Activated T-helper 17 cell treated with anti-CD3 and anti-CD28 coated beads, Interleukin-2, amount 50 U/mL, for 72 hours (primary cell): ENCODE data around the gene DDA1. TPM values are rescaled to one million over a fixed set of nuclear protein-coding genes. Genes with fewer than 3 reads are reported as not detected.
A peak's percentile ranks its signal among the peaks of the same experiment; 100 is the strongest.

ENCODE experiments used
- ATAC-seq: fragments of 150-1000 bp; cut with Tn5 transposase; replicated peaks from 2 replicates; pipeline ENCODE4 v1.10.0; 2021; ENCODE audit warnings: mild to moderate bottlenecking, moderate library complexity
- H3K27ac Mint-ChIP-seq: one replicate; pipeline ENCODE4 v1.8.0; 2022; ENCODE audit warnings: mixed read lengths
- H3K27me3 Mint-ChIP-seq: one replicate; pipeline ENCODE4 v1.8.0; 2022; ENCODE audit warnings: mixed read lengths
- H3K36me3 Mint-ChIP-seq: one replicate; pipeline ENCODE4 v1.8.0; 2022; ENCODE audit warnings: low read depth, mild to moderate bottlenecking, mixed read lengths
- H3K4me1 Mint-ChIP-seq: one replicate; pipeline ENCODE4 v1.8.0; 2022; ENCODE audit warnings: mixed read lengths
- H3K4me3 Mint-ChIP-seq: one replicate; pipeline ENCODE4 v1.8.0; 2022; ENCODE audit warnings: mild to moderate bottlenecking, mixed read lengths
- H3K9me3 Mint-ChIP-seq: one replicate; pipeline ENCODE4 v1.8.0; 2022; ENCODE audit warnings: mixed read lengths
- total RNA-seq, 2 donors: library from RNA; stranded (reverse); gene quantifications; one replicate each; pipeline ENCODE4 v1.2.3, GENCODE V29; 2022

DDA1 gene
- total RNA-seq, 2 donors from 2014 or later = 27.8 to 45.8 TPM

DNA sequence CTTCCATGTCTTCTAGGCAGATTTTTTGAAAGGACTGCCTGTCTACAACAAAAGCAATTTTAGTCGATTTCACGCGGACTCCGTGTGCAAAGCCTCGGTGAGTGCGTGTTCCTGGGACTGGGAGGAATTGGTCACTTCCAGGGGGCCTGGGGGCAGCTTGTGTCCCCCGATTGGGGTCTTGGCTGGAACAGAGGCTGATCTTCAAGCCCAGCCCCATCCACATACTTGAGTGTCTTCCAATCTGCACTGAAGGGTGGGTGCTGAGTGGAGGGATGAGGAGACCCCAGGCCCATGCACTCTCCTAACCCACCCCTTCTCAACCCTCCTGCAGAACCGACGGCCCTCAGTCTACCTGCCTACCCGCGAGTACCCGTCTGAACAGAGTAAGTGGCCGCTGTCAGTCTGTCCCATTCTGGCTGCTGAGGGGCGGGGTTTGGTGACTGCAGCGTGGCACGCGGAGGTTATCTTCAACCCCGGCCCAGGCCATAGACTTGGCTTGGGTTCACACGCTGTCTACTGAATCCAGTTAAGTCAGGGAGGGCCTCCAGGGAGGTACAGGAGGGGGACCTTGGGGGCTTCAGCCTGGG is 4.7 kb downstream of the DDA1 start:
- H3K27me3 Mint-ChIP-seq = no peaks in the 10 kb centered on the region

DNA sequence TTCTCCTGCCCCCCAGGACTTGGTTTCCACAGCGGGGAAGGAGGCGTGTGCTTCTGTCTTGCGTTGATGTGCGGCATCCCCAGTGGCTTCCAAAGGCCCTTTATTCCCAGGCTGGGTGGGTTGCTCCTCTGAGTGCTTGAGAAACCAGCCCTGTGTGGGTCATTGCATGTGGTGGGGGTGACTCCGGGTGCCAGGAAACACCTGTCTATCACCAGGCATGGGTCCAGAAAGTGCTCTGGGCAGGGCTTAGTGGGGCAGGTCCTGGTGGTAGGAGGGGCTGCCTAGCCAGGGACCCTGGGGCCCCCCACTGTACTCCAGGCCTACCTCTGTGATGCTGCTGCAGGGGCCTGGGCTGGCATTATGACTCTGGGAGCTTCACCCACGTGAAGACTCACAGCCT is 9.6 kb downstream of the DDA1 start:
- no peak overlapping the region for H3K27ac Mint-ChIP-seq
- no peak overlapping the region for H3K4me3 Mint-ChIP-seq
- H3K4me1 Mint-ChIP-seq = peaks cover 5% of the 10 kb centered on the region
- no peaks in the 10 kb centered on the region for H3K27me3 Mint-ChIP-seq
- no peak for ATAC-seq
- H3K36me3 Mint-ChIP-seq = peaks cover 71% of the 10 kb centered on the region
- H3K9me3 Mint-ChIP-seq = no peaks in the 10 kb centered on the region

More for the DNA sequence above, 4.7 kb downstream of the DDA1 start:
- H3K9me3 Mint-ChIP-seq = no peaks in the 10 kb centered on the region
- H3K27ac Mint-ChIP-seq = no peak overlapping the region
- H3K36me3 Mint-ChIP-seq = peaks cover 65% of the 10 kb centered on the region
- H3K4me3 Mint-ChIP-seq = no peak overlapping the region
- ATAC-seq = no peak
- peaks cover 15% of the 10 kb centered on the region for H3K4me1 Mint-ChIP-seq

DNA sequence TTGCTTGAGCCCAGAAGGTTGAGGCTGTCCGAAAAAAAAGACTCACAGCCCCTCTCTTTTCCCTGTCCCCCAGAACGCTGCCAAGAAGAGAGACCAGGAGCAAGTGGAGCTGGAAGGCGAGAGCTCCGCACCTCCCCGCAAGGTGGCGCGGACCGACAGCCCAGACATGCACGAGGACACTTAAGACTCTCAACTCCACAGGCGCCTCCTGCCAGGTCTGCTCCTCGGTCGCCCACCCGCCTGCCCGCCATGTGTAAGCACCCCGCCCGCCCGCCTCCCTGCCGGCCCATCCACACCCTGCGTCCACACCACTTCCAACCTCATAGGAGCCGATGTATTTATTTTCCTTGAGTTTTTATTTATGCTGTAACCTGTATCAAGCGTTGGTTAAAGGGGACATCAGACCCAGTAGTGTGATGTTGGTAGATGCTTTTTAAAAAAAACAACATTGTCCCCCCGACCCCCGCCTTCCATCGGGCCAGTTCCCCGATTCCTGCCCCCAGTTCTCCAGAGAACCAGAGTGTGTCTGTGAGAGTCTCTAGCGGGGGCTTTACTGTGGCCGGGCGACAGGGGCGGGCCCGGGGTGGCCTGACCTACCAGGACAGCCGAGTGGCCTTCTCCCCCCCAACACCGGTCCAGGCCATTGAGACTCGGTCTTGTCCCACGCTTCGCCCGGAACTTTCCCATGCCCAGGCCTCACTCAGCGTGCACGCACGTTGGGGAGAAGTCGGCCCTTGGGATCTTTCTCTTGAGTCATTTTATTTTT is 10.3 kb downstream of the DDA1 start:
- H3K27me3 Mint-ChIP-seq = no peaks in the 10 kb centered on the region
- no peak overlapping the region for H3K4me3 Mint-ChIP-seq
- H3K27ac Mint-ChIP-seq = no peak overlapping the region
- peaks cover 5% of the 10 kb centered on the region for H3K4me1 Mint-ChIP-seq
- no peaks in the 10 kb centered on the region for H3K9me3 Mint-ChIP-seq
- ATAC-seq = no peak
- peaks cover 64% of the 10 kb centered on the region for H3K36me3 Mint-ChIP-seq

DNA sequence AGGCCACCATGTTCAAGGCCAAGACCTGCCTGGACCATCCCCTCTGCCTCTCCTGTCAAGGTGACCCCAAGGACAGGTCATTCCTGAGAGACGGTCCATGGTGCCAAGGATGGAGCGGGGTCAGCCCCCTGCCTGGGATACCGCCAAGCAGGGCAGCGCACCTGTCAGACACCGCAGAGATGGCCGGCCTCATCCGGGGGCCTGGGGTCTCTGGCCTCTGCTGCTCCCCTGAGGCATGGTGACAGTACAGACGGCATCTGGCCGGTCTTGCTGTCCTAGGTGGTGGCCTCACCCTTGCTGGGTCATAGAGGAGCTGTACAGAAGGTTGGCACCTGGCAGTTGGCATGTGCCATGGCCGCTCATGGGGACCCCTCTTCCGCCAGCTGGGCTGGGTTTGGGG is 11.1 kb downstream of the DDA1 start:
- ATAC-seq = no peak
- Mint-ChIP-seq H3K4me1 (peaks cover 5% of the 10 kb centered on the region), H3K9me3 (no peaks in the 10 kb centered on the region), H3K27ac (no peak overlapping the region), H3K4me3 (no peak overlapping the region), H3K27me3 (no peaks in the 10 kb centered on the region), H3K36me3 (peaks cover 61% of the 10 kb centered on the region)

DNA sequence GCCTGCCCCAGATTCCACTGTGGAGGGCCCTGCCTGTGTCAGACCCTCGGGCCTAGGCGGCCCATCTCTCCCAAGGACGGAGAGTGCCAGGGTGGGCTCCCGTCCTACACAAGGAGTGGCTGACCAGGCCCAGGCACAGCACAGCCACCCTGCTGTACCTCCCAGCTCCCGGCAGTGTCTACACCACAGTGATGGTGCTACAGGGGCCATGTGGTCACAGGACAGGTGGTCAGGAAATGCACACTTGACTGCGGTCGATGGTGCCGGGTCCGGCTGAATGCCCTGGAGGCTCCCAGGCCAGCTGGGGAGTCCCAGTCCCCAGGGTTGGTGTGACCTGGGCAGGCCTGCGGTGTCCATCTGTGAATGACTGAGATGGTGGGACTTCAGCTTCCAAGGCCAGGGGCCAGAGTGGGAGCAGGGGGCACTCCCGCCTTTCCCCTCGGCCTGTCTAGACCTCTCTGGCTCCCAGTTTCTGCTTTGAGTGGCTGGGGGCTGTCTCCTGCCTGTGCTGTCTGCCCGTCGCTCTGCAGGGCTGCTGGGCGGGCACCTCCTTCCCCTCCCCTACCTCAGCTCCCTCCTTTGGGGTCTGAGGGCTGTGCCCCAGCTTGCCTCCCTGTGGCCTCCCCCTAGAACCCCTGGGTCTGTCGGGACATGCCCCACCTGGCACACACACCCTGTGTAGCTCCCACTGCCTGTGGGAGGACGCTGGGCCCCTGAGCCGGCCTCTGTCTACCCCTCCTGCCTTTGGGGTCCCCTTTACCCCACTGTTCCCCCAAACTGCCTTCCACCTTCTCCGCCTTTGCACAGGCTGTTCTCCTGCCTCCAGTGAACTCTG is 12.5 kb downstream of the DDA1 start:
- no peak overlapping the region for H3K27ac Mint-ChIP-seq
- H3K9me3 Mint-ChIP-seq = no peaks in the 10 kb centered on the region
- H3K27me3 Mint-ChIP-seq = no peaks in the 10 kb centered on the region

DNA sequence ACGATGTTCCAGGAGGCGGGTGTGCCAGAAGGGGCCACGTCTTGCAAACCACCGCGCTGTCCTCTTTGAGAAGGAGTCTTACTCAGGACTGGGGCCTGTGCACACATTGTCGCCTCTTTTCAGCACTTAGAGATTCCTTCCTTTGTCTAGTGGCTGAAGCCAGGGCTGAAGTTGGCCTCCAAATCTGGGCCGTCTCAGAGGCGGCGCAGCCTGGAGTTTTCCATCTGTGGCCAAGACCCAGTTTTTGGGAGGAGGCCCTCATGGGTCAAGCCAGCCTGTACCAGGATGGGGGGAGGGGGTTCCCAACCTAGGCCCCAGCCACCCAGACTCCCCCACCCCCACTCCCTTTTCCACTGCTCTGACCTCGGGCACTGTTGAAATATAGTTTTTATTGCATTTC is 13.5 kb downstream of the DDA1 start:
- ATAC-seq = no peak
- Mint-ChIP-seq H3K27me3 (no peaks in the 10 kb centered on the region), H3K36me3 (peaks cover 36% of the 10 kb centered on the region), H3K9me3 (no peaks in the 10 kb centered on the region), H3K27ac (no peak overlapping the region), H3K4me3 (peak overlapping the region; percentile 12), H3K4me1 (peaks cover 5% of the 10 kb centered on the region)

More for the DNA sequence above, 12.5 kb downstream of the DDA1 start:
- peaks cover 46% of the 10 kb centered on the region for H3K36me3 Mint-ChIP-seq
- no peak for ATAC-seq
- H3K4me1 Mint-ChIP-seq = peaks cover 5% of the 10 kb centered on the region
- H3K4me3 Mint-ChIP-seq = no peak overlapping the region

DNA sequence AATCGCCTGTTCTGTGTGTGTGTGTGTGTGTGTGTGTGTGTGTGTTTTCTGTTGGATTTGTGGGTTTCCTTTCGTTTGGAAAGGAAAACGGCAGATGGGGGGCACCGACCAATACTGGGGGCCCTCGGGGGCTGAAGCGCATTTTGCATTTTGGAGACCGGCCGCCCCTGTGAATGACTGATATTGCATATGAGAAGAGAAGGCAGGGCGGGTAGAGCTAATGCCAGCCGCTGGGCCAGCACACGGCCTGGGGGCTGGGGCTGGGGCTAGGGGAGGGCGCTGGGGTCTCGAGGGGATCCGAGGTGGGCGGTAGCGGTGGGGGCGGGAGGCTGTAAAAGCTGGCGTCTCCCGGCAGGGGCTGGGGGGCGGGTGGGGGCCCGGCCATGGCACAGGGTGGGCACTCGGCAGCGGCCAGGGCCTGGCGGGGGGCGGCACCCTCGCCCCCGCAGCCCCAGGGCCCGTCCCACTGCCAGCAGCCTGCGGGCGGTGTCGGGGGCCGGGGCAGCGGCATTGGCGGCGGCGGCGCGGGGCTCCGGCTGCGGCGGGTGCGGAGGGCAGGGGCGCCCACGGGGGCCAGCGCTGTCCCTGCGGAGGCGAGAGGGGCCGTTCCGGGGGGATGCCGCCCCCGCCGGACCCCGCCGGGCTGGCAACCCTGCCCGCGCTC is 14.1 kb downstream of the DDA1 start:
- peak overlapping the region; percentile 12 for H3K4me3 Mint-ChIP-seq
- H3K36me3 Mint-ChIP-seq = peaks cover 35% of the 10 kb centered on the region
- H3K27me3 Mint-ChIP-seq = no peaks in the 10 kb centered on the region
- peaks cover 5% of the 10 kb centered on the region for H3K4me1 Mint-ChIP-seq
- ATAC-seq = no peak
- H3K27ac Mint-ChIP-seq = no peak overlapping the region
- no peaks in the 10 kb centered on the region for H3K9me3 Mint-ChIP-seq

DNA sequence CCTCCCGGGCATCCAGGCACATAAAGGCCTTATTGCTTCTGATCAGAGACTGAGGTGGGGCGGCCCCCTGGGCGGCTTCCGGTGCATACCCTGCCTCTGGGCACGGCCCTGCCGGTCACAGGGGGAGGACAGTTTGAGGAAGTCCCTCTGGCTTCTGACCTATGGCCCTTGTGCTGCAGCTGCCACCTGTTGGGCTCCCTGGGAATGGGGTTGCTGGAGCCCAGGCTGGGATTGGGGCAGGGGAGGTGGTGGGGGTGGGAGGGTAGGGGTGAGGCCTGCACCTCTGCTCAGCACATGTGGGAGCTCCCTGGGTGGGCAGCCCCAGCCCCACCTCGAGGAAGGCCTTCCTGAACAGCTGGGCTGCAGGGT is 14.6 kb downstream of the DDA1 start:
- H3K36me3 Mint-ChIP-seq = peaks cover 33% of the 10 kb centered on the region
- no peak overlapping the region for H3K27ac Mint-ChIP-seq
- H3K4me1 Mint-ChIP-seq = peaks cover 5% of the 10 kb centered on the region
- no peaks in the 10 kb centered on the region for H3K9me3 Mint-ChIP-seq
- H3K4me3 Mint-ChIP-seq = no peak overlapping the region
- H3K27me3 Mint-ChIP-seq = no peaks in the 10 kb centered on the region
- ATAC-seq = peak; percentile 19

DNA sequence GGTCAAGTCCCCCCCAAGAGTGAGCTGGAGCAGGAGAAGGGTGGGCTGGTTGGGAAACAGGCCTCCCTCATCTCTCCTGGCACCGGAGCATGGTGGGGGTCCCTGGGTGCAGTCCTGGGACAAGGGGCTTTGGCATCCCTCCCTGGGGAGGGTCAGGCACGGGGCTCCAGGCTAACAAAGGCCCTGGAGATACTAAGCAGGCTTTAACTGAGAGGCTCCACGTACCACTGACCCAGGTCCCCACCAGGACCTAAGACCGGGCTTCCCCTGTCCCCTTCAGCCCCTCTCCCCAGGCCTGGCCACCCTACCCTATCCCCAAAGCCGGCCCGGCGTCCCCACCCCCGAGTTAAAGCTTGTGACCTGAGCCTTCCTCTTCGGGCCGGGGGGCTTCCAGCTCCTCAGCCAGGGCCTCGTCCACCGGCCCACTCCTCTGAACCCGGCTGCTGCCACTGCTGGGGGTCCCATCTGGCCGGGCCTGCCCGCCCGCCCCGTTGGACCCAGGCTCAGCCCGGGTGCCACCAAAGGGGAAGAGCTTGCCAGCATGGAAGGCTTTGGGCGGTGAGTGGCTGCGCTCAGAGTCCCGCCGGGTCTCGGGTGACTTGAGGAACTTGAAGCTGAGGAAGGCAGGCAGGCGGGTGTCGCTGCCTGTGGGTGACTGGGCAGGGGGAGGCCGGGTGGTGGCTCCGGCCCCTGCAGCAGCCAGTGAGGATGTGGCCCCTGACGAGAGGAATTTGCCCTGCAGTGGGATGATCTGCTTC is 15.2 kb downstream of the DDA1 start:
- H3K27ac Mint-ChIP-seq = no peak overlapping the region
- no peaks in the 10 kb centered on the region for H3K27me3 Mint-ChIP-seq
- no peaks in the 10 kb centered on the region for H3K9me3 Mint-ChIP-seq

DNA sequence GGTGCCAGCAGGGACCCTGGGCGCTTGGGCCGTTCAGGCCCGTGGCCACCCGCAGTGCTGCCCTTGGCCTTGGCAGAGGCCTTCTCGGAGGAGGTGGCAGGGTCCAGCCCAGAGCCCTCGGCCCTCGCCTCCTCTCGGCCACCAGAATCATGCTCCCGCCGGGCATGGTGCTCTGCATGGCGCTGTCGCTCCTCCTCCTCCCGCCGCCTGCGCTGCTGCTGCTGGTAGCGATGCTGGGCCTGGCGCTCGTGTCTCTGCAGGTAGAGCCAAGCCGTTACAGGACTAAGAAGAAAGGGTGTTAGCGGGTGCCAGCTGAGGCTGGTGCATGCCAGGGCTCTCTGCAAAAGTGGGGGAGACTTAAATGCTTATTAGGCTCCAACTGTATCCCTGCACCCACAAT is 15.8 kb downstream of the DDA1 start:
- ATAC-seq = no peak
- no peak overlapping the region for H3K4me3 Mint-ChIP-seq
- H3K27ac Mint-ChIP-seq = no peak overlapping the region
- H3K9me3 Mint-ChIP-seq = no peaks in the 10 kb centered on the region
- peaks cover 5% of the 10 kb centered on the region for H3K4me1 Mint-ChIP-seq
- no peaks in the 10 kb centered on the region for H3K27me3 Mint-ChIP-seq
- peaks cover 21% of the 10 kb centered on the region for H3K36me3 Mint-ChIP-seq

More for the DNA sequence above, 15.2 kb downstream of the DDA1 start:
- Mint-ChIP-seq H3K4me1 (peaks cover 5% of the 10 kb centered on the region), H3K36me3 (peaks cover 27% of the 10 kb centered on the region), H3K4me3 (no peak overlapping the region)
- no peak for ATAC-seq

DNA sequence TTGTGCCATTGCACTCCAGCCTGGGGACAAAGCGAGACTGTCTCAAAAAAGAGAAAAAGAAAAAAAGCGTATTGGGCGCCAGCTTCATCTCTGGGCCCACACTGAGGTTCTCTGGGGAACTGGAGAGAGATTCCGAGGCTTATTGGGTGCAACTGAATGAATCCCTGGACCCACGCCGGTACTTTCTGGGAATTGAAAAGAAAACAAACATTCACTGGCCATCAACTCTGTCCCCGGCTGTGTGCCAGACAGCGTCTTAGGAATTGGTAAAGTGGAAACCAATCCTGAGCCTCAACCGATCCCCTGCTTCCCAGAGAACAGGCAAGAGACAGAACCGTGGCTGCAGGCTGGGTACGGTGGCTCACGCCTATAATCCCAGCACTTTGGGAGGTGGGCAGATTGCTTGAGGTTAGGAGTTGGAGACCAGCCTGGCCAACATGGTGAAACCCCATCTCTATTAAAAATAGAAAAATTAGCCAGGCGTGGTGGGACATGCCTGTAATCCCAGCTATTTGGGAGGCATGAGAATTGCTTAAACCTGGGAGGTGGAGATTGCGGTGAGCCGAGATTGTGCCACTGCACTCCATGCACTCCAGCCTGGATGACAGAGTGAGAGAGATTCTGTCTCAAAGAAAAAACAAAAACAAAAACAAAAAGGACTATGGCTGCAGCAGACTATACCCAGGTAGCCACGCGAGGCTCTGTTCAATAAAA is 16.7 kb downstream of the DDA1 start:
- Mint-ChIP-seq H3K36me3 (peaks cover 12% of the 10 kb centered on the region), H3K4me3 (no peak overlapping the region), H3K9me3 (no peaks in the 10 kb centered on the region), H3K4me1 (peaks cover 5% of the 10 kb centered on the region), H3K27me3 (no peaks in the 10 kb centered on the region), H3K27ac (no peak overlapping the region)
- ATAC-seq = no peak

DNA sequence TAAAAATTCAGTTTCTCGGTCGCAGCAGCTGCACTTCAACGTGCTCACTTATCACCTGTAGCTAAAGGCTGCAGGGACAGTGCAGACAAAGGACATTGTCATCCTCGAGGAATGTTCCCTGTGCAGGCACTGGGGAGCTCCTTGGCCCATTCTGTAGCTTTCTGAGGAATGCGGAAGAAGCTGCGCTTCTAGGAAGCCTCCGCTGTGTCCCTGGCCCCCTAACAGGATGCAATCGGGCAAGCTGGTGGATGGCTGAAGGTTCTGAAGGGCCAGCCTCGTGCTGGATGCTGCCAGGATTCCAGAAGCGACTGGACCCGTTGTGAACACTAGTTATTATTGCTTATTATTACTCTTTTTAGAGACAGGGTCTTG is 17.2 kb downstream of the DDA1 start:
- no peaks in the 10 kb centered on the region for H3K9me3 Mint-ChIP-seq
- peaks cover 10% of the 10 kb centered on the region for H3K36me3 Mint-ChIP-seq
- peaks cover 5% of the 10 kb centered on the region for H3K4me1 Mint-ChIP-seq
- no peaks in the 10 kb centered on the region for H3K27me3 Mint-ChIP-seq
- ATAC-seq = no peak
- H3K4me3 Mint-ChIP-seq = no peak overlapping the region
- H3K27ac Mint-ChIP-seq = no peak overlapping the region

DNA sequence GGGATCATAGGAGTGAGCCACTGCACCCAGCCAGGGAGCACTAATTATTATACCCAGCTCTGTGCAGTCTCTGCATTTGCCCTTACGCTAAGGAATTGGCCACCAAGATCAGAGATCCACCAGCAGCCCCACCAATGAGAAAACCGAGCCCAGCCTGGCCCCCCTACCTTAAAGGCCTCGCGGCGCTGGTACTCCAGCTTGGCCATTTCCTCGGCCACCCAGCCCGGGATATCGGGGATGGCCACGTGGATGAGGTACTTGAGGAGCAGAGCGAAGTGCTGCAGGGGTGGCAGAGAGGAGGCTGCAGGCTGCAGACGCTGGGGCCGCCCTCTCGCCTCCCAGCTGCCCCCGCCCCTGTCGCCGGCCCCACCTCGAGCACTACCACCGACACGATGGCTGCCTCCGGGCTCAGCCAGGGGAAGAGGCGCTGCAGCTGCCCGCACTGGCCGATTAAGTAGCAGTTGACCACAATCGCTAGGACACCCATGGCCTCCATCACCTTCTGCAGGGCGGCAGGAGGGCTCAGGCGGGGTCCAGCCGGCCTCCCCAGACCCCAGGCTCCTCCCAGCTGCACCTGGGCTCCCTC is 17.8 kb downstream of the DDA1 start:
- H3K9me3 Mint-ChIP-seq = no peaks in the 10 kb centered on the region
- no peak overlapping the region for H3K27ac Mint-ChIP-seq
- ATAC-seq = no peak
- H3K27me3 Mint-ChIP-seq = no peaks in the 10 kb centered on the region
- H3K36me3 Mint-ChIP-seq = peaks cover 8% of the 10 kb centered on the region
- no peak overlapping the region for H3K4me3 Mint-ChIP-seq
- peaks cover 5% of the 10 kb centered on the region for H3K4me1 Mint-ChIP-seq
